Hematopoietic multipotent progenitor cell treated with erythropoietin and hydrocortisone succinate and interleukin-3 and kit ligand, for 4 days (in vitro differentiated cells): ENCODE measurements around the gene GSTM1.
"Not testable (repeated sequence)": the region's sequence is repeated elsewhere in the genome, so short reads cannot be mapped to it uniquely, and the experiment has no call there.

Source experiments
- DNase-seq: peaks from one replicate; pipeline ENCODE4 v3.0.0-alpha.2; 2015

Gene GSTM1

DNA sequence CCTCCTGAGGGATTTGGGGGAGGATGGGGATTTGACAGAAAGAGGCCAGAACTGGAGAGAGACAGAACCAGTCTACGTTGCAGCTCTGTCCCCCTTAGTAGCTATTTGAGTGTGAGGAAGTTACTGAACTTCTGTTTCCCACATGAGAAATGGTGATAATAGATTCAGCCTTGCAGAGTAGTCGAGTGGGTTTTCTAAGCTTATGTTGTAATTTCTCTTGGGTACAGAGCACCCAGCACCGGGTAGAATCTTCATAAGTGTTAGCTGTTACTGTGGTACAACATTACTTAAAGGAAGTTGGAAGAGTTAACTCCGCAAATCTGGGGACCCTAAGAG is 27.0 kb upstream of the GSTM1 start:
- peak; percentile 17 for DNase-seq

DNA sequence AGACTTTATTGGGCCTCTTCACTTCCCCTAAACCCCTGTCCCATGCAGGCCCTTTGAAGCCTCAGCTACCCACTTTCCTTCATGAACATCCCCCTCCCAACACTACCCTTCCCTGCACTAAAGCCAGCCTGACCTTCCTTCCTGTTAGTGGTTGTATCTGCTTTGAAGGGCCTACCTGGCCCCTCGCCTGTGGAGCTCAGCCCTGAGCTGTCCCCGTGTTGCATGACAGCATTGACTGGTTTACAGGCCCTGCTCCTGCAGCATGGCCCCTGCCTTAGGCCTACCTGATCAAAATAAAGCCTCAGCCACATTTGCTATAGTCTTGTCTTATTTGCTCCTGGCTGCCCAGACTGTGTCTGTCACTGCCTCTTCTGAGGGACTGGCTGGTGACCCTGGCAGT is 26.2 kb upstream of the GSTM1 start:
- DNase-seq: no peak

DNA sequence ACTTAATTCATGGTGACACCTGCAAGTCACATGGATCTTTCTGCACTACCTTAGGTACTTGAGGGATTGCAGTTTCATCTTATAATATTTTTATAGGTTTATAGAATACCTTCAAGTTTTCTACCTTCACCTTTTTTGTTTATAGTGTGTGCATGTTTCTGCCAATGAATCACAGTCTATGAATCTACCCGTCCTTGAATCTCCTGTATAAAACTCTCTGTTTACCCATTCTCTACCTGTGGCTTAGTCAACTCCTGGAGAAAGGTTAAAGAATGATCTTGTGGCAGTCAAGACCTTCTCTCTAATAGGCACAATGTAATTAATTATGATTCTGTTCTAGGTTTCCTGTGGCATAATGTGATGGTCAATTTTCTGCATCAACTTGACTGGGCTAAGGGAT is 22.9 kb upstream of the GSTM1 start:
- DNase-seq: no peak

DNA sequence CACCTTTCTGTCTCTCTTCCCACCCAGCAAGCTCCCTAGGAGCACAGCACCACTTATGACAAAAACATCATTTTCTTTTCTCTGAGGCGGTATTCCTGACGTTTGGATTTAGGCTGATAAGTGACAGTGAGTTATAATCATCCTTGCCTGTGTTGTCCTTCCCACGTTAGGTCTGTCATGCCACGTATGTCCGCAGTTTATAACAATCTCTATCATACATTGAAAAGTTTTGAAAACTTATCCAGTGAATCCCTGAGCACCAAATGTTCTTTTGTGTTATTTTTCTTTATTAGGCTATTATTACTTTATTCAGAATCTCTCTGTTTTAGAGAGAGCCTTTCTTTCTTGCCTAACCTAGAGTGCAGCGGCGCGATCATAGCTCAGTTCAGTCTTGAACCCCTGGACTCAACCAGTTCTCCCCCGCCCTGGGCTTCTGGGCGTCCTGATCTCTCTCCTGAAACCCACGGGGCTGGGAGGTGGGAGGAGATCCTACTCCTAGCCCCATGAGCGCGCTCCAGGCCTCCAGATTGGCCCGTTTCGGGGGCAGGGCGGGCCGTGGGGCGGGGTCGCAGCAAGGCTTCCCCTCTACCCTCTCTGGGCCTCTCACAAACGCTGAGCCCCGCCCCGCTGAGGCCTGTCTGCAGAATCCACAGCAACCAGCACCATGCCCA is 20.0 kb upstream of the GSTM1 start, which contains the start of gene GSTM2:
Gene GSTM2, plus strand, starts transcription at position 606 of the 671 bp plus-strand sequence. Its CDS starts 59 bp downstream, at position 665.
- DNase-seq: peak; percentile 96

GRCh38 chr1:109668123-109668775 is 19.4 kb upstream of the GSTM1 start:
- no peak for DNase-seq

DNA sequence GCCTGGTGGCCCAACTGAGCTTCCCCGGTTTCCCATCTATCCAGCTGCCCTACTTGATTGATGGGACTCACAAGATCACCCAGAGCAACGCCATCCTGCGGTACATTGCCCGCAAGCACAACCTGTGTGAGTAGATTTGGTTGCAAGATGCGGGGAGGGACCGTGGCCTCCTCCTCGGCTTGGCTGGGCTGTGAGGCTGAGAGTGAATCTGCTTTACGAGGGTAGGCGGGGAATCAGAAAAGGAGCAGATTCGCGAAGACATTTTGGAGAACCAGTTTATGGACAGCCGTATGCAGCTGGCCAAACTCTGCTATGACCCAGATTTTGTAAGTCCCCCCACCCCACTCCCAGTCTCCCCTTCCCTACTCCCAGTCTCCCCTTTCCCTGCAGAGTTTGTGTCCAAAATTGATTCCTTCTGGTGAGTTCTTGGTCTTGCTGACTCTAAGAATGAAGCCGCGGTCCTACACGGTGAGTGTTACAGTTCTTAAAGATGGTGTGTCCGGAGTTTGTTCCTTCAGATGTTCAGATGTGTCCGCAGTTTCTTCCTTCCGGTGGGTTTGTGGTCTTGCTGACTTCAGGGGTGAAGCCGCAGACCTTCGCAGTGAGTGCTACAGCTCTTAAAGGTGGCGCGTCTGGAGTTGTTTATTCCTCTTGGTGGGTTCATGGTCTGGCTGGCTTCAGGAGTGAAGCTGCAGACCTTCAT is 18.2 kb upstream of the GSTM1 start:
- peak; percentile 48 for DNase-seq

GRCh38 chr1:109669949-109670302 is 17.7 kb upstream of the GSTM1 start:
- DNase-seq: not testable (repeated sequence)

DNA sequence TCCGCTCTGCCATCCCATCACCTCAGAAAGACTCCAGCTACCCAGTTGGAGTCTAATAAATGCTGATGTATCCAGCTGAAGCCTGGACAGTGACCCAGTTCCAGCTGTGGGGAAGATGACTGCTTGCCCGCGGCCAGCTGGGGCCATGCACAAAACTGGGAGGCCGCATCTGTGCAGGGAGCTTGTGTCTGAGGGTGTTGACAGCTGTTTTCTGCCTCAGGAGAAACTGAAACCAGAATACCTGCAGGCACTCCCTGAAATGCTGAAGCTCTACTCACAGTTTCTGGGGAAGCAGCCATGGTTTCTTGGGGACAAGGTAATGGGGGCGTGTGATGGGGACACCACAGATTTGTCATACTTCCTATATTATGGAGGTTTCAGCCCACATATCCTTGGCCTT is 16.6 kb upstream of the GSTM1 start:
- DNase-seq: no peak

DNA sequence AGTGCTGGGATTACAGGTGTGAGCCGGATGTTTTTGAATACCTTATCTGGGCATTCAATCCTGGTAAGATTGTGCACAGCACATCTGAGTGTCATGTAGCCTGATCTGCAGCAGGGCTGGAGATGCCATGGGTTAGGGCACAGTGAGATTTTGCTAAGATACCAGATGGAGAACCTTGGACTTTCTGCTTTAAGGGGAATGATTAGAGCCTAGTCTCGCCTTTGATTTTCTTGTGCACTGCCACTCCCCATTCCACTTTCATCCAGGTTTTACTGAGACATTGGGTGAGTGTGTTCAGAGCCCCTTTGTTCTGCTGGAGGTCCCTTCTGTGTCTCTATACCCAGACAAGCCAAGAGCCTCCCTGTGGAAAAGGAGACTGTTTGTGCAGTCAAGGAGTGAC is 13.8 kb upstream of the GSTM1 start:
- DNase-seq: not testable (repeated sequence)

GRCh38 chr1:109676683-109677381 is 10.8 kb upstream of the GSTM1 start:
- DNase-seq: not testable (repeated sequence)

GRCh38 chr1:109677459-109677858 is 10.2 kb upstream of the GSTM1 start:
- DNase-seq: no peak

DNA sequence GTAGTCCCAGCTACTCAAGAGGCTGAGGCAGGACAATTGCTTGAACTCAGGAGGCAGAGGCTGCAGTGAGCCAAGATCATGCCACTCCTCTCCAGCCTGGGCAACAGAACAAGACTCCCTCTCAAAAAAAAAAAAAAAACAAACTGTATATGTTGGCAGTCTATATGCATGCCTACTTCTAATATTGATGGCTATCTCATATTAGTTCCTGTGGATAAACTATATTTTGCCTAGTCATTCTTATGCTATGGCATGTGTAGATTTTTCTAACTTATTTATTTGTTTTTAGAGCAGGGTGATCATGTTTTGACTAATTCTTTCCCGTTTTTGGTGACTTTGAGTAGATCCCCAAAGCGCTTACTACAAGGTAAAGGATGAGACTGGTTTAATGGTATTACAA is 9.0 kb upstream of the GSTM1 start:
- DNase-seq: not testable (repeated sequence)

DNA sequence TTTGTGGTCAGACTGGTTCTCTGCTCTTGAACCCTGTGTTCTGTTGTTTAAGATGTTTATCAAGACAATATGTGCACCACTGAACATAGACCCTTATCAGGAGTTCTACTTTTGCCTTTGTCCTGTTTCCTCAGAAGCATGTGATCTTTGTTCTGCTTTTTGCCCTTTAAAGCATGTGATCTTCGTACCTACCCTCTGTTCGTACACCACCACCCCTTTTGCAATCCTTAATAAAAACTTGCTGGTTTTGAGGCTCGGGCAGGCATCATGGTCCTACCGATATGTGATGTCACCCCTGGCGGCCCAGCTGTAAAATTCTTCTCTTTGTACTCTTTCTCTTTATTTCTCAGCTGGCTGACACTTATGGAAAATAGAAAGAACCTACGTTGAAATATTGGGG is 2.8 kb upstream of the GSTM1 start:
- DNase-seq: not testable (repeated sequence)

- DNase-seq: not testable (repeated sequence)
Observed at GRCh38 chr1:109685399-109685798, 2.2 kb upstream of the GSTM1 start.

DNA sequence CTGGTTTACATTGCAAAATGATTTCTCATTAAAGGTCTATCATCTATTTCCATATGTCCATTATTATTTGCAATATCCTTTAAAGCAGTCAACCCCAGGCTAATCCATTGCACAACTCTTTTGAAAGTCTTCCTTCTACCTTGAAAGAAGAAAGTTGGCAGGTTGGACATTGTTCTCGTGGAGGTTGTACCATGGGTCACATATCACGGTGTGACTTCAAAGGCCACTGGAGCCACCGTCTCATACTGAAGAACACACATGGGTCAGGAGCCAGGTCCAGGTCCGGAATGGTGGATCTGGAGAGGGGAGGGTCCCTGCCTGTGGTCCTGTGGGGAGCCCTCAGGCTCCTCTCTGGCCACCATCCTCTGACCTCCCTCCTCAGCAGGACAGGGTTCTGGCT is 1.7 kb upstream of the GSTM1 start:
- not testable (repeated sequence) for DNase-seq

DNA sequence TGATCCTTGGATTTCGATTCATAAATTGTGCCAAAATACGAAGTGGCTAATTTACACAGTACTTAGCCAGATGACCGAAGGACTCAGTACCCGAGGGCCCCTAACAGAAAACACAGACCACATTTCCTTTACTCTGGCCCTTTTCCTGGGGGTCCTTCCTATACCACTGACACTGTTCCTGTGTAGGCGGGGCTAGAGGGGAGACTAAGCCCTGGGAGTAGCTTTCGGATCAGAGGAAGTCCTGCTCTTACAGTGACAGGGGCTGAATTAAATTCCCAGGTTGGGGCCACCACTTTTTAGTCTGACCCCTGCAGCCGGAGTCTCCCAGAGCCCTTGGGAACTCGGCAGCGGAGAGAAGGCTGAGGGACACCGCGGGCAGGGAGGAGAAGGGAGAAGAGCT is 508 bp upstream of the GSTM1 start:
- not testable (repeated sequence) for DNase-seq

DNA sequence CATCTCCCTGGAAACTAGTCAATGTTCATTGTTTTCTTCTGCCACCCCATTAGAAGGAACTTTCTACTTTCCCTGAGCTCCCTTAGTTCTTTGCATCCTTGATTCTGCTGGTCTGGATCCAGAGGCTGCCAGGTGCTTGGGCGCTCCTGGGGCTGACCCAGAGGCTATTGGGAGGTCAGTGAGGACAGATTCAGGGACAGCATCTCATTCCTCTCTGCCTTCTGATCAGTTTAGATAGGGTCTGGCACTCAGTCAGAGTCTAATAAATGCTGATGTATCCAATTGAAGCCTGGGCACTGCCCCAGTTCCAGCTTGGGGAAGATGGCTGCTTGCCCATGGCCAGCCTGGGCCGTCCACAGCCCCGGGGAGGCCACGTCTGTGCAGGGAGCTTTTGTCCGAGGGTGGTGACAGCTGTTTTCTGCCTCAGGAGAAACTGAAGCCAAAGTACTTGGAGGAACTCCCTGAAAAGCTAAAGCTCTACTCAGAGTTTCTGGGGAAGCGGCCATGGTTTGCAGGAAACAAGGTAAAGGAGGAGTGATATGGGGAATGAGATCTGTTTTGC is 2.3 kb downstream of the GSTM1 start:
- DNase-seq: no peak

DNA sequence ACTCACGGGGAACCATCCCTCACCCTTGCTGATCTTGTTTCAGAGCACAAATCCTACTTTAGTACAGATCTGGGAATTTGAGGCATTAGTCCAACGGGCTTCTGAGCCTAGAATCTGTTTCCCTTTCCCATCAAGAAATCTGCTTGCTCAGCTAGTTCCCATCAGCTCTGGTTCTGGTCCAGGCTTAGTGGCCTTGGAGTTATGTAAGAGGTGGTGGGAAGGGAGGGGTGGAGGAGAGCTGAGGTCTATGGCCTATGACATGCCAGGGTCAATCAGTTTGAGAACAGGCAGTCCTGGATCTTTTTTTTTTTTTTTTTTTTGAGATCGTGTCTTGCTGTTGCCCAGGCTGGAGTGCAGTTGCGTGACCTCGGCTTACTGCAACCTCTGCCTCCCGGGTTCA is 4.1 kb downstream of the GSTM1 start:
- DNase-seq: no peak

- not testable (repeated sequence) for DNase-seq
Observed at GRCh38 chr1:109694400-109694799, 6.8 kb downstream of the GSTM1 start.

- DNase-seq: not testable (repeated sequence)
Observed at GRCh38 chr1:109695138-109695537, 7.5 kb downstream of the GSTM1 start.

GRCh38 chr1:109697066-109697465 is 9.4 kb downstream of the GSTM1 start:
- no peak for DNase-seq

DNA sequence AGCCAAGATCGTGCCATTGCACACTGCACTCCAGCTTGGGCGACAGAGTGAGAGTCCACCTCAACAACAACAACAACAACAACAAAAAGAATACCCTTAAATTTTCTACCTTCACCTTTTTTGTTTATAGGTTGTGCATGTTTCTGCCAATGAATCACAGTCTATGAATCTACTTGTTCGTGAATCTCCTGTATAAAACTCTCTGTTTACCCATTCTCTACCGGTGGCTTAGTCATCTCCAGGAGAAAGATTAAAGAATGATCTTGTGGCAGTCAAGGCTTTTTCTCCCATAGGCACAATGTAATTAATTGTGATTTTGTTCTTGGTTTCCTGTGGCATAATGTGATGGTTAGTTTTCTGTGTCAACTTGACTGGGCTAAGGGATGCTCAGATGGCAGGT is 10.2 kb downstream of the GSTM1 start:
- not testable (repeated sequence) for DNase-seq

DNA sequence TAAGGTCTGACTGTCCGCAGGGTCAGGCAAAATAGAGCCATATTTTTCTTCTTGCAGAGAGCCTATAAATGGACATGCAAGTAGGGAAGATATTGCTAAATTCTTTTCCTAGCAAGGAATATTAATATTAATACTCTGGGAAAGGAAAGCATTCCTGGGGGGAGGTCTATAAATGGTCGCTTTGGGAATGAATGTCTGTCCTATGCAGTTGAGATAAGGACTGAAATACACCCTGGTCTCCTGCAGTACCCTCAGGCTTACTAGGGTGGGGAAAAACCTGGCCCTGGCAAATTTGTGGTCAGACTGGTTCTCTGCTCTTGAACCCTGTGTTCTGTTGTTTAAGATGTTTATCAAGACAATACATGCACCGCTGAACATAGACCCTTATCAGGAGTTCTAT is 15.3 kb downstream of the GSTM1 start:
- not testable (repeated sequence) for DNase-seq
